Gastrocnemius medialis (tissue), 4 donors: ENCODE results near the gene ABLIM3. TPM values are rescaled to one million over a fixed set of nuclear protein-coding genes. Genes with fewer than 3 reads are reported as not detected.

Experiments used
- ATAC-seq, 2 donors: fragments of 150-250 bp; one replicate each; pipeline ENCODE4 v1.9.1; 2016
- DNase-seq, 2 donors: peaks; one replicate each; pipeline ENCODE4 v3.0.0-alpha.2; 2019
- H3K27ac ChIP-seq, 4 donors: fragments of 200-600 bp; sonication (generic); 1 replicate in 1 of 4; 2 replicates in 3 of 4; pipeline ENCODE4 v1.5.1; 2016 to 2018; ENCODE audit warnings: mild to moderate bottlenecking in 2 of 4, moderate library complexity in 1 of 4
- H3K27me3 ChIP-seq, 3 donors: fragments of 200-600 bp; sonication (generic) in 2 of 3; 1 replicate in 1 of 3; 2 replicates in 2 of 3; pipeline versions ENCODE4 v1.5.1 to v1.6.0; 2016 to 2019; ENCODE audit warnings: mild to moderate bottlenecking in 1 of 3, moderate library complexity in 1 of 3
- H3K36me3 ChIP-seq, 2 donors: fragments of 200-600 bp; sonication (generic) in 1 of 2; one replicate each; pipeline ENCODE4 v1.5.1; 2017 to 2018
- H3K4me1 ChIP-seq, 2 donors: fragments of 200-600 bp; sonication (generic) in 1 of 2; one replicate each; pipeline ENCODE4 v1.5.1; 2016 to 2017; ENCODE audit warnings: mild to moderate bottlenecking in 2 of 2
- H3K4me3 ChIP-seq, 4 donors: fragments of 200-600 bp; sonication (generic) in 3 of 4; 1 replicate in 1 of 4; 2 replicates in 3 of 4; pipeline ENCODE4 v1.5.1; 2016 to 2019; ENCODE audit warnings: mild to moderate bottlenecking in 2 of 4
- H3K9me3 ChIP-seq, 3 donors: fragments of 200-600 bp; sonication (generic) in 2 of 3; 1 replicate in 1 of 3; 2 replicates in 2 of 3; pipeline ENCODE4 v1.5.1; 2016 to 2019
- CTCF ChIP-seq, 5 experiments: fragments of 450-650 bp in 3 of 5; fragments of 200-600 bp in 2 of 5; sonication (generic) in 2 of 5; IDR thresholded peaks in 4 of 5; conservative IDR thresholded peaks in 1 of 5; 1 replicate in 4 of 5; 2 replicates in 1 of 5; pipeline ENCODE4 v1.5.1; 2016 to 2019; ENCODE audit warnings: antibody characterized with exemption in 5 of 5, mild to moderate bottlenecking in 3 of 5, moderate library complexity in 3 of 5
- POLR2A ChIP-seq, 2 donors: fragments of 450-650 bp; IDR thresholded peaks; one replicate each; pipeline ENCODE4 v1.6.1; 2017; ENCODE audit warnings: antibody characterized with exemption in 2 of 2, mild to moderate bottlenecking in 2 of 2, moderate library complexity in 2 of 2
- in situ Hi-C, 4 donors: fragments of 200-750 bp; cut with MboI; loops; one replicate each; pipeline versions ENCODE4 v1.15.0 to v1.8.0; 2017; ENCODE audit warnings: low sequenced_read_pairs in 4 of 4
- intact Hi-C: fragments of 100-400 bp; cut with DNase I; formaldehyde crosslinking; loops from one replicate; pipeline ENCODE4 v1.15.1; 2023; ENCODE audit warnings: low total_unique reads
- total RNA-seq, 4 donors: library from RNA; depleted of rRNA; stranded (reverse); fragments of >200 nt; gene quantifications; one replicate each; pipeline versions ENCODE4 v1.1.0 to v1.2.3, GENCODE V29; 2016

Gene ABLIM3
- total RNA-seq, 4 donors from 2014 or later: 37.5 to 155 (median 67.7) TPM

- no peaks in the 10 kb centered on the region for H3K36me3 ChIP-seq
- no peak for TF ChIP-seq CTCF (IDR thresholded peaks at IDR 0.05 in 4 of 5, conservative IDR thresholded peaks at IDR 0.05 in 1 of 5)
- no peak for TF ChIP-seq POLR2A (IDR thresholded peaks at IDR 0.05)
- intact Hi-C loops: no loop called here
- ATAC-seq (peak; percentile 68 to 69), DNase-seq (peak; percentile 55 to 77)
- no peak overlapping the region for H3K4me3 ChIP-seq
- no peaks in the 10 kb centered on the region for H3K27me3 ChIP-seq
- H3K27ac ChIP-seq: peak overlapping the region; percentile 79 to 87 (median 81)
- in situ Hi-C loops: no loop called here
- H3K4me1 ChIP-seq: peaks cover 71 to 79% of the 10 kb centered on the region in 2 donors
- no peaks in the 10 kb centered on the region for H3K9me3 ChIP-seq
These were observed 141.0 kb downstream of the ABLIM3 start for GRCh38 chr5:149282027-149282965.

GRCh38 chr5:149282966-149283332, 141.7 kb downstream of the ABLIM3 start:
- H3K4me1 ChIP-seq: peaks cover 67 to 73% of the 10 kb centered on the region in 2 donors

GRCh38 chr5:149283626-149284480, 142.6 kb downstream of the ABLIM3 start:
- TF ChIP-seq POLR2A (IDR thresholded peaks at IDR 0.05): peak; percentile 23 to 27
- no peak for TF ChIP-seq CTCF (IDR thresholded peaks at IDR 0.05 in 4 of 5, conservative IDR thresholded peaks at IDR 0.05 in 1 of 5)
- DNase-seq: peak in 1 of 2 donors; percentile 66
- Histone ChIP-seq H3K4me1 (peaks cover 62 to 69% of the 10 kb centered on the region in 2 donors), H3K27ac (peak overlapping the region; percentile 79 to 87 (median 81)), H3K9me3 (no peaks in the 10 kb centered on the region), H3K4me3 (peak overlapping the region; percentile 31 to 42 (median 32)), H3K27me3 (no peaks in the 10 kb centered on the region), H3K36me3 (no peaks in the 10 kb centered on the region)
- in situ Hi-C loops: no loop called here
- intact Hi-C loops: no loop called here
- ATAC-seq: peak; percentile 55 to 69

More at GRCh38 chr5:149282966-149283332, 141.7 kb downstream of the ABLIM3 start:
- H3K9me3 ChIP-seq: no peaks in the 10 kb centered on the region
- peak overlapping the region; percentile 79 to 87 (median 81) for H3K27ac ChIP-seq
- H3K27me3 ChIP-seq: no peaks in the 10 kb centered on the region
- intact Hi-C loops: no loop called here
- DNase-seq: no peak
- no peaks in the 10 kb centered on the region for H3K36me3 ChIP-seq
- in situ Hi-C loops: no loop called here
- ATAC-seq: no peak
- H3K4me3 ChIP-seq: no peak overlapping the region
- TF ChIP-seq POLR2A (IDR thresholded peaks at IDR 0.05): no peak
- TF ChIP-seq CTCF (IDR thresholded peaks at IDR 0.05 in 4 of 5, conservative IDR thresholded peaks at IDR 0.05 in 1 of 5): no peak

- in situ Hi-C loops: no loop called here
- H3K4me1 ChIP-seq: peaks cover 64 to 69% of the 10 kb centered on the region in 2 donors
- no peaks in the 10 kb centered on the region for H3K36me3 ChIP-seq
- H3K27me3 ChIP-seq: no peaks in the 10 kb centered on the region
- H3K9me3 ChIP-seq: no peaks in the 10 kb centered on the region
- intact Hi-C loops: no loop called here
- TF ChIP-seq CTCF (IDR thresholded peaks at IDR 0.05 in 4 of 5, conservative IDR thresholded peaks at IDR 0.05 in 1 of 5) (no peak), POLR2A (IDR thresholded peaks at IDR 0.05) (peak in 1 of 2 donors; percentile 15)
- DNase-seq (peak; percentile 72 to 86), ATAC-seq (peak; percentile 69 to 72)
- peak overlapping the region; percentile 31 to 42 (median 32) for H3K4me3 ChIP-seq
- H3K27ac ChIP-seq: peak overlapping the region; percentile 79 to 87 (median 81)
These were observed 143.2 kb downstream of the ABLIM3 start for GRCh38 chr5:149284501-149284900.
